Heart right ventricle (tissue), 16 donors: ENCODE results near the gene PDE6A. TPM values are rescaled to one million over a fixed set of nuclear protein-coding genes. Genes with fewer than 3 reads are reported as not detected.

Experiments
- ATAC-seq, 8 donors: fragments of 200-7000 bp; cut with Tn5 transposase; one replicate each; pipeline ENCODE4 v1.9.1; 2020; ENCODE audit warnings: mild to moderate bottlenecking in 8 of 8, moderate library complexity in 8 of 8, moderate number of reproducible peaks in 1 of 8
- DNase-seq, 2 donors: peaks; one replicate each; pipeline ENCODE4 v3.0.0-alpha.2; 2020
- H3K27ac ChIP-seq, 10 donors: fragments of 200-600 bp; sonication (generic) in 2 of 10; one replicate each; pipeline versions ENCODE4 v1.5.0 to v1.8.0; 2020 to 2022; ENCODE audit warnings: mild to moderate bottlenecking in 3 of 10
- H3K27me3 ChIP-seq, 7 donors: fragments of 200-600 bp; one replicate each; pipeline ENCODE4 v1.8.0; 2021 to 2022; ENCODE audit warnings: mild to moderate bottlenecking in 2 of 7
- H3K36me3 ChIP-seq, 9 donors: fragments of 200-600 bp; sonication (generic) in 1 of 9; one replicate each; pipeline versions ENCODE4 v1.5.0 to v1.8.0; 2020 to 2022; ENCODE audit warnings: mild to moderate bottlenecking in 2 of 9
- H3K4me1 ChIP-seq, 9 donors: fragments of 200-600 bp; sonication (generic) in 1 of 9; one replicate each; pipeline versions ENCODE4 v1.5.0 to v1.8.0; 2020 to 2022; ENCODE audit warnings: mild to moderate bottlenecking in 4 of 9
- H3K4me3 ChIP-seq, 10 donors: fragments of 200-600 bp; sonication (generic) in 2 of 10; one replicate each; pipeline versions ENCODE4 v1.5.0 to v1.8.0; 2020 to 2022; ENCODE audit warnings: mild to moderate bottlenecking in 7 of 10, moderate library complexity in 2 of 10
- H3K9me3 ChIP-seq, 11 donors: fragments of 200-600 bp in 10 of 11; sonication (generic) in 2 of 11; one replicate each; pipeline versions ENCODE4 v1.5.0 to v1.8.0; 2013 to 2022; ENCODE audit warnings: mild to moderate bottlenecking in 2 of 11, control low read depth in 1 of 11, moderate library complexity in 1 of 11
- CTCF ChIP-seq, 9 donors: fragments of 200-600 bp; sonication (generic) in 2 of 9; IDR thresholded peaks; one replicate each; pipeline versions ENCODE4 v1.5.0 to v1.8.0; 2021 to 2022; ENCODE audit warnings: antibody characterized with exemption in 9 of 9, mild to moderate bottlenecking in 5 of 9, moderate library complexity in 1 of 9
- WGBS, 2 donors: extraction: QIAGEN DNeasy Blood & Tissue Kit; methylation state at CpG; one replicate each; pipeline ENCODE4 v1.1.7; 2013; ENCODE audit warnings: inconsistent platforms in 1 of 2; 5-methylcytosine and 5-hydroxymethylcytosine counted together
- intact Hi-C, 10 donors: fragments of 100-400 bp; cut with DNase I; formaldehyde crosslinking; loops; one replicate each; pipeline versions ENCODE4 v1.11.1 to v1.14.2; 2022
- polyA plus RNA-seq, 2 donors: library from polyadenylated mRNA; stranded (reverse); fragments of 200-250 nt; gene quantifications; one replicate each; pipeline ENCODE4 v1.2.3, GENCODE V29; 2013
- total RNA-seq, 10 donors: library from RNA; stranded (reverse); fragmentation: NEBNext Ultra II Directional in 3 of 10; extraction: Animal tissue kit (Norgen Biotek cat#: 25700) in 3 of 10; gene quantifications; one replicate each; pipeline versions ENCODE4 v1.2.1 to v1.2.4, GENCODE V29; 2021 to 2023
- donor health status: Arrhythmogenic right ventricular cardiomyopathy.
- donor health status: ischemic (EF 13 %, LVEDD 7.1; RV severe dilation, severe dysfunction).
- donor health status: healthy with polysubstance abuse.
- donor health status: DM: no; HTN: yes; CAD: no.
- donor health status: DM: no; HTN: no; CAD: no.
- donor health status: ischemic (EF 25% LVEDD 6.9; RV normal size, moderate dysfunction).
- donor health status: ischemic (EF 25% LVEDD 5.7; RV mildly dilated, moderate dysfunction).
- donor health status: healthy.
- donor health status: DM: yes; HTN: yes; CAD: no.
- donor health status: Ischemic cardiomyopathy.
- donor health status: ischemic (EF 35%, LVEDD 5.7; RV mildly dilated, moderate dysfunction).
- donor health status: nonischemic (EF 11% LVEDD 7.7; RV severe dilation, severe dysfunction).
- donor health status: DM: yes; HTN: yes; CAD: no.
- donor health status: PGD.
- donor health status: ischemic (EF 29% LVEDD 5.4; RV normal size, mild dysfunction).
- donor health status: nonischemic (EF 23%, LVEDD 6.1; RV moderate dilation, normal function).

The PDE6A gene
- total and polyA plus RNA-seq, 12 donors = 0.06 to 0.28 (median 0.17) TPM; not detected in 5

DNA sequence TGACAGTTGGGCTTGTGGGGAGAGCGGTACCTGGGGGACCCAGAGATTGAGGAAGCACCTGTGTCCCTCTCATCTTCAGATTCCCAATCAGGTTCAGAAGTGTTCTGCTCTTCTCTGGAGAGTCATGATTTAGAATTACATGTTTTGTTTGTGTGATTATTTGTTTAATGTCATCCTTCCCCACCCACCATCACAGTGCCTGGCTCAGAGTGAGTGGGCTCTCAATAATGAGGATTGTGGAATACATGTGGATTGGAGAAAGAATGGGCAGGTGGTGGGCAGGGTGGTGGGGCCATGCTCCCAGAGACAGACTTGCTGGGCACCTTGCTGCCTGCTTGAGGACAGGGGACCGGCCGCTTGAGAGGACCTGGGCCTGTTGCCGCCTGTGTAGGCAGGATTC lies 126.5 kb downstream of the PDE6A start:
- H3K4me1 ChIP-seq = peaks cover 10 to 80% (median 33%) of the 10 kb centered on the region in 9 donors
- TF ChIP-seq CTCF (IDR thresholded peaks at IDR 0.05) = no peak
- no peaks in the 10 kb centered on the region for H3K9me3 ChIP-seq
- intact Hi-C loops = no loop called here
- H3K27me3 ChIP-seq = no peaks in the 10 kb centered on the region
- 96 to 99% methylated on average over 4 of the region's 4 CpGs for WGBS, 2 donors
- ATAC-seq = no peak
- H3K36me3 ChIP-seq = peaks cover 0 to 15% (median 0%) of the 10 kb centered on the region in 9 donors
- H3K27ac ChIP-seq = no peak overlapping the region
- no peak for DNase-seq
- no peak overlapping the region for H3K4me3 ChIP-seq

- DNase-seq = no peak
- no peaks in the 10 kb centered on the region for H3K27me3 ChIP-seq
- TF ChIP-seq CTCF (IDR thresholded peaks at IDR 0.05) = no peak
- H3K27ac ChIP-seq = peak overlapping the region in 1 of 10 donors; percentile 39
- peaks cover 0 to 15% (median 0%) of the 10 kb centered on the region in 9 donors for H3K36me3 ChIP-seq
- no peak for ATAC-seq
- H3K4me3 ChIP-seq = no peak overlapping the region
- intact Hi-C loops = no loop called here
- 83 to 90% methylated on average over 4 of the region's 4 CpGs for WGBS, 2 donors
- no peaks in the 10 kb centered on the region for H3K9me3 ChIP-seq
- peaks cover 6 to 80% (median 32%) of the 10 kb centered on the region in 9 donors for H3K4me1 ChIP-seq
Measured at GRCh38 chr5:149817539-149818060, 127.0 kb downstream of the PDE6A start.

DNA sequence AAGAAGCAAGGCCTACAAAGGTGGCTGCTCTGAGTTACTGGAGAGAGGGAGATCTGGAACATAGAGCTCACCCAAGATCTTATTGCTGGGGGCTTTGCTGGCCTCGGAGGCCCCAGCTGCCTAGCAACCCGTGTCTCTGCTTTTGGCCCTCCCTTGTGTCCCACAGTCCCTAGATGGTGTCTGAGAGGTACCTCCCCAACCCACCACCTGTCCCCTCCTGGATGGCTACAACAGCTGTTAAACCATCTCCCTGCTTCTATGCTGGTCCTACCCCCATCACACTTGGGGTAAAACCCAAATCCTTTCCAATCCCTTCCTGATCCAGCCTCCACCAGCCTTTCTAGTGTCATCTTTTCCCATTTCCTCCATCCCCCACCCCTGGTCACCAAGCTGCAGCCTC lies 127.9 kb downstream of the PDE6A start:
- peak overlapping the region in 2 of 10 donors; percentile 3 to 39 for H3K27ac ChIP-seq
- peaks cover 0 to 80% (median 35%) of the 10 kb centered on the region in 9 donors for H3K4me1 ChIP-seq
- H3K4me3 ChIP-seq = no peak overlapping the region
- no peak for TF ChIP-seq CTCF (IDR thresholded peaks at IDR 0.05)
- peaks cover 0 to 13% (median 0%) of the 10 kb centered on the region in 9 donors for H3K36me3 ChIP-seq
- DNase-seq (no peak), ATAC-seq (no peak)
- H3K9me3 ChIP-seq = no peaks in the 10 kb centered on the region
- H3K27me3 ChIP-seq = no peaks in the 10 kb centered on the region
- intact Hi-C loops = no loop called here
- 90 to 91% methylated on average over 2 of the region's 2 CpGs for WGBS, 2 donors

DNA sequence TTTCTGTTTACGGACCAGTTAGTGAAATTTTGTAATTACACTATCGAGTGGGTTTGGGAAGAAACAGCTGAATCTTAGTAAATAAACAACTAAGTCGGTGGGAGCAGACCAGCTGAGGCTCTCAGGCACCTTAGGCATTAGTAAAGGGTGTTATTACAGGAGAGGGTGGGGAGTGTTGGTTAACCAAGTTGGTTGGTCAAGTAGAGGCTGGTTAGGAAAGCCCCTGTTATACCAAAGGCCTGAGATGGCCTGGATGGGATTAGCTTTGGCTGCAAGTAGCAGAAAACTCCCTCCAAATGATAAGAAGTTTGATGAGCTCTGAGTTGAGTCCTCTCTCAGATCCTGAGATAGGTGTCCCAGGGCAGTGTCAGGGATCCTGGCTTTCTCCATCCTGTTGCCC lies 133.1 kb downstream of the PDE6A start:
- Histone ChIP-seq H3K27ac (peak overlapping the region in 8 of 10 donors; percentile 3 to 92 (median 60)), H3K4me1 (peaks cover 2 to 88% (median 61%) of the 10 kb centered on the region in 9 donors)
- no peak for DNase-seq

More for the DNA sequence above, 133.1 kb downstream of the PDE6A start:
- intact Hi-C loops = no loop called here
- H3K36me3 ChIP-seq = no peaks in the 10 kb centered on the region
- no peaks in the 10 kb centered on the region for H3K27me3 ChIP-seq
- TF ChIP-seq CTCF (IDR thresholded peaks at IDR 0.05) = no peak
- no peak for ATAC-seq
- WGBS, 2 donors = 90 to 92% methylated on average over 3 of the region's 3 CpGs
- no peak overlapping the region for H3K4me3 ChIP-seq
- H3K9me3 ChIP-seq = no peaks in the 10 kb centered on the region
